ENCODE results near the gene PXN. TPM values are rescaled to one million over a fixed set of nuclear protein-coding genes. Genes with fewer than 3 reads are reported as not detected.

Gene PXN
- total and polyA plus RNA-seq, 2 of the 13 experiments (the other 11 are each of a cell fraction or from before 2014, with no cell fraction given) = 13.6 to 14.2 TPM

GRCh38 chr12:120167529-120168095 lies 97.9 kb downstream of the PXN start:
- no peaks in the 10 kb centered on the region for H3K9me3 ChIP-seq (ENCODE audit: low read length)
- no peak overlapping the region for H3K4me3 ChIP-seq (replicated peaks in 1 of 3; ENCODE audit: insufficient read depth in 1 of 3, low read depth in 2 of 3, low read length in 3 of 3)
- ChIA-PET POLR2A (interaction anchor here (0.5 to 1.5 kb wide), 5 partner anchors 14 to 443 kb away, joined by 3 to 11 read pairs (median 3); partner anchors contain the start of genes RNU4-2 and RPLP0), CTCF (ENCODE audit: low intra/inter-chr PET ratio, low total read pairs) (no interaction called here)
- peaks cover 33 to 68% of the 10 kb centered on the region in 2 experiments for H3K36me3 ChIP-seq (replicated peaks in 1 of 2; ENCODE audit: control insufficient read depth in 1 of 2, insufficient read depth in 2 of 2, low read length in 2 of 2)
- no peaks in the 10 kb centered on the region for H3K27me3 ChIP-seq (ENCODE audit: control insufficient read depth in 1 of 2, insufficient read depth in 2 of 2, low read length in 2 of 2)
- H3K9ac ChIP-seq (ENCODE audit: insufficient read depth, low read depth, low read length) = no peak overlapping the region
- FAIRE-seq (no peak), DNase-seq (ENCODE audit: low spot score) (no peak), ATAC-seq (no peak)
- no peak for TF ChIP-seq GMEB2 (CRISPR knock-in tag; IDR thresholded peaks at IDR 0.05; ENCODE audit: low read depth)
- TF ChIP-seq GPN1 (CRISPR knock-in tag; IDR thresholded peaks at IDR 0.05; ENCODE audit: borderline replicate concordance) = no peak
- no peak for TF ChIP-seq XRCC5 (optimal IDR thresholded peaks at IDR 0.05; ENCODE audit: low read length)
- no peak for TF ChIP-seq ZNF33A (CRISPR knock-in tag; IDR thresholded peaks at IDR 0.05; ENCODE audit: borderline replicate concordance)
- TF ChIP-seq ZNF775 (CRISPR knock-in tag; IDR thresholded peaks at IDR 0.05; ENCODE audit: borderline replicate concordance) = no peak
- no peak for TF ChIP-seq CSRNP2 (CRISPR knock-in tag; conservative IDR thresholded peaks at IDR 0.05; ENCODE audit: low read depth)
- no peaks in the 10 kb centered on the region for H3K79me2 ChIP-seq (ENCODE audit: insufficient read depth, low read length)
- no peaks in the 10 kb centered on the region for H4K20me1 ChIP-seq (ENCODE audit: insufficient read depth, low read length)
- no peak overlapping the region for H3K4me2 ChIP-seq (ENCODE audit: low read depth, low read length)
- H3K4me1 ChIP-seq (ENCODE audit: insufficient read depth, low read length) = no peaks in the 10 kb centered on the region
- no TSS peak for BruUV-seq (replicated peaks)
- intact Hi-C loops (cut with micrococcal nuclease; ENCODE audit: unreplicated experiment) (no loop called here), in situ Hi-C loops (cut with HindIII; ENCODE audit: extremely low pct_ligation_motif_present, low pct_unique_long_range_greater_than_20kb) (no loop called here)
- H3K27ac ChIP-seq (ENCODE audit: extremely low read length, insufficient read depth, low read length) = no peak overlapping the region
- WGBS (ENCODE audit: low lambda C conversion rate) = over 99% methylated on average over 6 of the region's 6 CpGs
- H2AFZ ChIP-seq (ENCODE audit: low read length) = no peak overlapping the region

All from HepG2 (cell line).